DOHH2 (cell line): ENCODE data around the gene MRGPRD.

Experiments used
- CTCF ChIP-seq: fragments of 200-600 bp; sonication (generic); IDR thresholded peaks from one replicate; pipeline ENCODE4 v1.5.1; 2014; ENCODE audit warnings: antibody characterized with exemption, mild to moderate bottlenecking, low read depth, low read length; ENCODE audit not compliant: poor library complexity, severe bottlenecking
- EZH2phosphoT487 ChIP-seq: fragments of 200-600 bp; sonication (generic); IDR thresholded peaks from 2 replicates; pipeline ENCODE4 v1.6.1; 2017; ENCODE audit warnings: borderline replicate concordance, mild to moderate bottlenecking, antibody characterized with exemption, low read length, moderate library complexity, mixed read lengths

DNA sequence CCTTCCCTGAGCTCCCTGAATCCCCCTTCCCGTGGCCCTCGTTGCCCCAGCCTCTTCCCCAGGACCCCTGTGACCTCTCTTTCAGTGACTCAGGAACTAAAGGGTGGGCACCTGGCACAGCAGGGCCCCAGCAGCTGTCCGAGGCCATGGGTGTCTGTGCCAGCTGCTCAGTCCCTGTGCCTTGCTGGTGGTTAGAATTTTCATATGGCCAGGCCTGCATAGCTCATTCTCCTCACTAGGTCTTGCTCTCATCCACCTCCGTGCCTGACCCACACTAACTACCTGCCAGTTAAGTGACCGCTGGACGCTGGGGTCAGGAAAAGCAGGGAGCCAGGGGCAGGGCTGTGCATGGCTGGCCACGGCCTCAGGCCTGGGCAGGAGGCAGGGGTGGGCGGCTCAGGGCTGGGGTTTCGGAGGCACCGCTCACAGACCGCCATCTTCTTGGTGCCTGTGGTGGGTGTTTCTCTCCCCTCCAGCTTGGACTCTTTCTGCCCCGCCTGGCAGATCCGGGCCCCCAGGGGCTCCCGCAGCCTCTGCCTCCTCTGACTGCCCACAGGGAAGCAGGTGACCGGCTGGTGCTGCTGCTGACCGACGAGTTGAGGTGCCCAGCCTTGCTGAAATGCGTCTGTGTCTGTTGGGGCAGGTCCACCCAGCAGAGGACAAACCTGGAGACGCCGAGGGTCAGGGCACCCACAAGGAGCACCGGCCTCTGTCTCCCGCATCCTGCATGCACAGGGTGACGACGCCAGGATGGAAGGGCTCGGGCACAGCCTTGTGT is 20.3 kb downstream of the MRGPRD start:
- TF ChIP-seq CTCF (no peak), EZH2phosphoT487 (no peak)
